ES-I3 (cell line): ENCODE measurements around the gene LBHD2.
"Not testable (repeated sequence)": the region's sequence is repeated elsewhere in the genome, so short reads cannot be mapped to it uniquely, and the experiment has no call there.

Experiments used
- H3K36me3 ChIP-seq: 2 replicates; pipeline ENCODE4 v1.6.1; 2013; ENCODE audit warnings: mild to moderate bottlenecking, low read length, control low read depth, moderate library complexity; ENCODE audit not compliant: insufficient read depth
- H3K4me1 ChIP-seq: 2 replicates; pipeline ENCODE4 v1.6.1; 2013; ENCODE audit warnings: mild to moderate bottlenecking, control low read depth, low read length; ENCODE audit not compliant: insufficient read depth
- H3K9ac ChIP-seq: 2 replicates; pipeline ENCODE4 v1.6.1; 2013; ENCODE audit warnings: low read depth, mild to moderate bottlenecking, low read length, moderate library complexity
- H3K9me3 ChIP-seq: 2 replicates; pipeline ENCODE4 v1.6.1; 2013; ENCODE audit warnings: mild to moderate bottlenecking, low read length, moderate library complexity; ENCODE audit not compliant: control insufficient read depth, insufficient read depth

LBHD2 gene

GRCh38 chr14:103084021-103084919 is at the start of gene LBHD2:
Gene LBHD2 (plus strand): TSS chr14:103084210. CDS start chr14:103086013, 1,803 bp downstream.
- no peaks in the 10 kb centered on the region for H3K36me3 ChIP-seq
- H3K4me1 ChIP-seq, result no peaks in the 10 kb centered on the region
- H3K9me3 ChIP-seq, result no peaks in the 10 kb centered on the region
- H3K9ac ChIP-seq, result peak within 1 kb of the TSS; percentile 1; the same call in 1 of the 2 replicates

GRCh38 chr14:103041464-103041863 is 42.5 kb upstream of the LBHD2 start:
- Histone ChIP-seq H3K36me3 (no peaks in the 10 kb centered on the region), H3K9me3 (no peaks in the 10 kb centered on the region), H3K9ac (no peak overlapping the region), H3K4me1 (peaks cover 11% of the 10 kb centered on the region)

- H3K4me1 ChIP-seq, result peaks cover 11% of the 10 kb centered on the region
- no peaks in the 10 kb centered on the region for H3K36me3 ChIP-seq
- no peak overlapping the region for H3K9ac ChIP-seq
- H3K9me3 ChIP-seq, result no peaks in the 10 kb centered on the region
Observed at GRCh38 chr14:103043257-103044015, 40.6 kb upstream of the LBHD2 start.

- H3K9ac ChIP-seq, result no peak overlapping the region
Observed at GRCh38 chr14:103045371-103045869, 38.6 kb upstream of the LBHD2 start.

GRCh38 chr14:103047453-103047852 is 36.6 kb upstream of the LBHD2 start:
- H3K4me1 ChIP-seq, result peaks cover 11% of the 10 kb centered on the region
- not testable (repeated sequence) for H3K9me3 ChIP-seq, H3K36me3 ChIP-seq, H3K9ac ChIP-seq

More at GRCh38 chr14:103045371-103045869, 38.6 kb upstream of the LBHD2 start:
- no peaks in the 10 kb centered on the region for H3K9me3 ChIP-seq
- no peaks in the 10 kb centered on the region for H3K36me3 ChIP-seq
- H3K4me1 ChIP-seq, result peaks cover 11% of the 10 kb centered on the region

GRCh38 chr14:103050935-103051334 is 33.1 kb upstream of the LBHD2 start:
- Histone ChIP-seq H3K9ac (no peak overlapping the region), H3K9me3 (no peaks in the 10 kb centered on the region), H3K36me3 (no peaks in the 10 kb centered on the region), H3K4me1 (peaks cover 5% of the 10 kb centered on the region; the same call in 1 of the 2 replicates)

- Histone ChIP-seq H3K36me3 (no peaks in the 10 kb centered on the region), H3K4me1 (no peaks in the 10 kb centered on the region), H3K9me3 (no peaks in the 10 kb centered on the region), H3K9ac (no peak overlapping the region)
Observed at GRCh38 chr14:103052407-103052806, 31.6 kb upstream of the LBHD2 start.

GRCh38 chr14:103055695-103056094 is 28.3 kb upstream of the LBHD2 start:
- no peaks in the 10 kb centered on the region for H3K4me1 ChIP-seq
- H3K9ac ChIP-seq, result peak overlapping the region; percentile 57; the same call in 1 of the 2 replicates
- no peaks in the 10 kb centered on the region for H3K9me3 ChIP-seq
- H3K36me3 ChIP-seq, result no peaks in the 10 kb centered on the region

GRCh38 chr14:103056322-103057027 is 27.5 kb upstream of the LBHD2 start:
- Histone ChIP-seq H3K9ac (peak overlapping the region; percentile 89), H3K36me3 (no peaks in the 10 kb centered on the region), H3K4me1 (no peaks in the 10 kb centered on the region), H3K9me3 (no peaks in the 10 kb centered on the region)

GRCh38 chr14:103057028-103057371 is 27.0 kb upstream of the LBHD2 start:
- Histone ChIP-seq H3K9ac (peak overlapping the region; percentile 89), H3K36me3 (no peaks in the 10 kb centered on the region), H3K9me3 (no peaks in the 10 kb centered on the region), H3K4me1 (no peaks in the 10 kb centered on the region)

- no peaks in the 10 kb centered on the region for H3K4me1 ChIP-seq
- no peaks in the 10 kb centered on the region for H3K9me3 ChIP-seq
- no peaks in the 10 kb centered on the region for H3K36me3 ChIP-seq
- H3K9ac ChIP-seq, result peak within 1 kb of the TSS; percentile 92
Observed at GRCh38 chr14:103057372-103058163, 26.4 kb upstream of the LBHD2 start, which contains the start of gene CDC42BPB. Gene CDC42BPB (minus strand): TSS chr14:103057549. CDS start chr14:103057173, 376 bp downstream.

GRCh38 chr14:103058164-103059055 is 25.6 kb upstream of the LBHD2 start:
- Histone ChIP-seq H3K36me3 (no peaks in the 10 kb centered on the region), H3K9ac (peak overlapping the region; percentile 92), H3K4me1 (no peaks in the 10 kb centered on the region), H3K9me3 (no peaks in the 10 kb centered on the region)

GRCh38 chr14:103059556-103059955 is 24.5 kb upstream of the LBHD2 start:
- H3K9ac ChIP-seq, result no peak overlapping the region
- H3K36me3 ChIP-seq, result no peaks in the 10 kb centered on the region
- no peaks in the 10 kb centered on the region for H3K9me3 ChIP-seq
- H3K4me1 ChIP-seq, result no peaks in the 10 kb centered on the region
